Esophagus squamous epithelium (tissue), 5 donors: ENCODE data around the gene MINDY2. TPM values are rescaled to one million over a fixed set of nuclear protein-coding genes. Genes with fewer than 3 reads are reported as not detected.

Source experiments
- DNase-seq: peaks from one replicate; lab custom pipeline; 2025; lab: John Stamatoyannopoulos, UW
- H3K27ac ChIP-seq, 4 donors: fragments of 200-600 bp; sonication (generic); one replicate each; pipeline ENCODE4 v1.5.1; 2016 to 2019; ENCODE audit warnings: mild to moderate bottlenecking in 1 of 4
- H3K27me3 ChIP-seq, 4 donors: fragments of 200-600 bp; sonication (generic); 1 replicate in 3 of 4; 2 replicates in 1 of 4; pipeline versions ENCODE4 v1.5.1 to v1.6.0; 2017 to 2021; ENCODE audit warnings: antibody characterized with exemption in 1 of 4
- H3K36me3 ChIP-seq, 3 donors: fragments of 200-600 bp; sonication (generic); one replicate each; pipeline ENCODE4 v1.5.1; 2016 to 2019
- H3K4me1 ChIP-seq, 3 donors: fragments of 200-600 bp; sonication (generic); one replicate each; pipeline ENCODE4 v1.5.1; 2017 to 2019
- H3K4me3 ChIP-seq, 4 donors: fragments of 200-600 bp; sonication (generic); 1 replicate in 3 of 4; 2 replicates in 1 of 4; pipeline ENCODE4 v1.5.1; 2016 to 2019; ENCODE audit warnings: mild to moderate bottlenecking in 2 of 4, moderate library complexity in 1 of 4
- H3K9me3 ChIP-seq, 3 donors: fragments of 200-600 bp; sonication (generic); one replicate each; pipeline ENCODE4 v1.5.1; 2016 to 2019
- CTCF ChIP-seq, 6 experiments: fragments of 450-650 bp in 4 of 6; fragments of 200-600 bp in 2 of 6; sonication (generic) in 2 of 6; IDR thresholded peaks; one replicate each; pipeline ENCODE4 v1.5.1; 2016 to 2019; ENCODE audit warnings: antibody characterized with exemption in 6 of 6, mild to moderate bottlenecking in 4 of 6, moderate library complexity in 4 of 6
- POLR2A ChIP-seq, 4 donors: fragments of 450-650 bp; IDR thresholded peaks; one replicate each; pipeline ENCODE4 v1.6.1; 2017; ENCODE audit warnings: antibody characterized with exemption in 4 of 4, mild to moderate bottlenecking in 4 of 4, moderate library complexity in 3 of 4
- WGBS, 2 donors: methylation state at CpG; one replicate each; pipeline ENCODE4 v1.1.5; 2018; 5-methylcytosine and 5-hydroxymethylcytosine counted together
- intact Hi-C: fragments of 100-400 bp; cut with DNase I; formaldehyde crosslinking; loops from one replicate; pipeline ENCODE4 v1.15.0; 2022
- total RNA-seq, 4 donors: library from RNA; depleted of rRNA; stranded (reverse); fragments of >200 nt; gene quantifications; one replicate each; pipeline ENCODE4 v1.1.0, GENCODE V29; 2016
- donor health status: DM: yes; HTN: yes; CAD: no.

The MINDY2 gene, protein sequence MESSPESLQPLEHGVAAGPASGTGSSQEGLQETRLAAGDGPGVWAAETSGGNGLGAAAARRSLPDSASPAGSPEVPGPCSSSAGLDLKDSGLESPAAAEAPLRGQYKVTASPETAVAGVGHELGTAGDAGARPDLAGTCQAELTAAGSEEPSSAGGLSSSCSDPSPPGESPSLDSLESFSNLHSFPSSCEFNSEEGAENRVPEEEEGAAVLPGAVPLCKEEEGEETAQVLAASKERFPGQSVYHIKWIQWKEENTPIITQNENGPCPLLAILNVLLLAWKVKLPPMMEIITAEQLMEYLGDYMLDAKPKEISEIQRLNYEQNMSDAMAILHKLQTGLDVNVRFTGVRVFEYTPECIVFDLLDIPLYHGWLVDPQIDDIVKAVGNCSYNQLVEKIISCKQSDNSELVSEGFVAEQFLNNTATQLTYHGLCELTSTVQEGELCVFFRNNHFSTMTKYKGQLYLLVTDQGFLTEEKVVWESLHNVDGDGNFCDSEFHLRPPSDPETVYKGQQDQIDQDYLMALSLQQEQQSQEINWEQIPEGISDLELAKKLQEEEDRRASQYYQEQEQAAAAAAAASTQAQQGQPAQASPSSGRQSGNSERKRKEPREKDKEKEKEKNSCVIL
- 10 to 100 TPM in 3 of 4 donors, 1 to 10 TPM in 1; 9.1 to 17.0 (median 13.9) TPM for total RNA-seq

DNA sequence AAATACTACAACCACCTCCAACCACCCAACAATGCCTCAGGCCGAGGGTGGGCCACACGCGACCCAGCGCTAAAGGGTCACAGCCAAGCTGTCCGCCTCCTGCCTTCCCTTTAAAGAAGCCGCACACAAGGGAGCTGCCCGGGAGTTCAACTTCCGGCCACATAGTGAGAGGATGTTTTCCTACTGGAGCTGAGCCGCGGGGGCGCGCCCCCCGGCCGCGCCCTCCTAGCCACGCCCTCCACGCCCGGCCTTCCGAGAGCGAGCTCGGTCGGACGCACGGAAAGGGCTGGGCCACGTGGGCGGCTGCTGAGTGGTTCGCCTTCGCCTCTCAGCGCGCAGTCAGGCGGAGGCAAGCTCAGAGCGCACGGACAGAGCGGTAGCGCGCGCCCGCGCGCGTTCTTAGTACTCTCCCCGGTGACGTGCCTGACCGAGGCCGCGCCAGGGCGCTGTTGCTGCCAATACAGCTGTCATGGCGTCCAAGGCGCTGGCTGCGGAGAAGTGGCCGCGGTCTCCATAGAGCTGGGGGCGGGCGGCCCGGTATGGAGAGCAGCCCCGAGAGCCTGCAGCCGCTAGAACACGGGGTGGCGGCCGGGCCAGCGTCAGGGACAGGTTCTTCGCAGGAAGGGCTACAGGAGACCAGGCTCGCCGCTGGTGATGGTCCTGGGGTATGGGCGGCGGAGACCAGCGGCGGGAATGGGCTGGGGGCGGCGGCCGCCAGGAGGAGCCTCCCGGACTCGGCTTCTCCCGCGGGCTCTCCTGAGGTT, at the start of gene MINDY2:
MINDY2 (plus strand) TSS at position 446 of the 764 bp plus-strand sequence; CDS start at position 540, 94 bp downstream.
- Histone ChIP-seq H3K4me3 (peak within 1 kb of the TSS; percentile 88 to 94 (median 93)), H3K36me3 (no peaks in the 10 kb centered on the region), H3K27ac (peak within 1 kb of the TSS; percentile 98 to 100 (median 98)), H3K9me3 (no peaks in the 10 kb centered on the region), H3K4me1 (peaks cover 18 to 55% (median 28%) of the 10 kb centered on the region in 3 donors), H3K27me3 (no peaks in the 10 kb centered on the region)
- peak in 3 of 6 experiments; percentile 21 to 43 (median 25) for TF ChIP-seq CTCF (IDR thresholded peaks at IDR 0.05)
- TF ChIP-seq POLR2A (IDR thresholded peaks at IDR 0.05), result peak in 3 of 4 donors; percentile 83 to 97 (median 94)
- intact Hi-C loops, result no loop called here
- 0 to 1% methylated on average over 1 to 15 of the region's 75 CpGs for WGBS, 2 donors
- DNase-seq, result peak; percentile 88

GRCh38 chr15:58724466-58724865, 46.6 kb upstream of the MINDY2 start:
- Histone ChIP-seq H3K27ac (peak overlapping the region in 1 of 4 donors; percentile 26), H3K36me3 (peaks cover 0 to 4% (median 0%) of the 10 kb centered on the region in 3 donors), H3K4me1 (peaks cover 0 to 35% (median 10%) of the 10 kb centered on the region in 3 donors), H3K4me3 (no peak overlapping the region), H3K9me3 (no peaks in the 10 kb centered on the region), H3K27me3 (no peaks in the 10 kb centered on the region)
- no peak for DNase-seq
- WGBS, 2 donors, result 56 to 57% methylated on average over 1 of the region's 1 CpG
- intact Hi-C loops, result no loop called here
- TF ChIP-seq POLR2A (IDR thresholded peaks at IDR 0.05), result no peak
- TF ChIP-seq CTCF (IDR thresholded peaks at IDR 0.05), result no peak

DNA sequence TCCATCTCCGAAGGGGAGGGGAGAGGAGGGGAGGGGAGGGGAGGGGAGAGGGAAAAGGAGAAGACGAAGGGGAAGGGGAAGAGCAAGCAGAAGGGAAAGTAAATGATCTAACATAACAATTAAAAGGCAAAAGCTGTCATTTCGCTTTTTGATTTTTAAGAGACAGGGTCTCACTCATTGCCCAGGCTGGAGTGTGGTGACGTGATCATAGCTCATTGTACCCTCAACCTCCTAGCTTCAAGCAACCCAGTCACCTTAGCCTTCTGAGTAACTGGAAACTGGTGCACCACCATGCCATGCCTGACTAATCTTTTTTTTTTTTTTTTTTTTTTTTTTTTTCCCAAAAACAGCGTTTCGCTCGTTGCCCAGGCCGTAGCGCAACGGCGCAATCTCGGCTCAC, 44.2 kb upstream of the MINDY2 start:
- Histone ChIP-seq H3K27me3 (no peaks in the 10 kb centered on the region), H3K4me3 (no peak overlapping the region), H3K27ac (no peak overlapping the region), H3K9me3 (no peaks in the 10 kb centered on the region), H3K4me1 (peaks cover under 1 to 46% (median 22%) of the 10 kb centered on the region in 3 donors), H3K36me3 (peaks cover 0 to 6% (median 0%) of the 10 kb centered on the region in 3 donors)
- intact Hi-C loops, result no loop called here
- WGBS, 2 donors, result 87 to 97% methylated on average over 9 to 12 of the region's 12 CpGs
- no peak for DNase-seq
- no peak for TF ChIP-seq CTCF (IDR thresholded peaks at IDR 0.05)
- no peak for TF ChIP-seq POLR2A (IDR thresholded peaks at IDR 0.05)

DNA sequence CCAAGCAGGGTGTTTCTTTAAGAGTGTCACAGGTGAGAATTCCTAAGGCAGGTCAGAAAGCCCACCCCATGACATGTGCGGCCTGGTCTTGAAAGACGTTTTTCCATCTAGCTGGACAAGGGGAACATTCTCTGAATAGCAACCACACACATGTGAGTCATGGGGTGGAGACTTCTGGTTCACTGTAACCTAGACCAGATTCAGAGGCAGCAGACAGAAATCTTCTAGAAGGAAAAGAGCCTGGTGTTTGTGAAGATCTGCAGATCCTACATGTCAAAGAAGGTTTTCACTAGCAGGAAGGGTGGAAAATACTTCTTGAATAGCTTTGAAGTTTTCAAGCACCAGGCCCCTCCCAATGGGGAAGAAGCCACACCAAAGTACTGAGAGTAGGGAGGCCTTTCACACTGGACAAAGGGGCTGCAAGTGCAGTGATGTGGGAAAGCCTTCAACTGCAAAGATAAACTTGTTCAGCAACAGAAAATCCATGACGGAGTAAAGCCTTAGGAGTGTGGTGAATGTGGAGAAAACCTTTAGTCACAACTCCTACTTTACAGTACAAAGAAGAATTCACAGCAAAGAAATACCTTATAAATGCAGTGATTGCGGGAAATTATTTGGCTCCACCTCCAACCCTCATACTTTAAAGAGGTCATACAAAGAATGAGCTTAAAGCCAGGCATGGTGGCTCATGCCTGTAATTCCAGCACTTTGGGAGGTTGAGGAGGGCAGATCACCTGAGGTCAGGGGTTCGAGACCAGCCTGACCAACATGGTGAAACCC, 39.2 kb upstream of the MINDY2 start:
- H3K4me3 ChIP-seq, result no peak overlapping the region
- peaks cover 6 to 72% (median 23%) of the 10 kb centered on the region in 3 donors for H3K4me1 ChIP-seq
- TF ChIP-seq CTCF (IDR thresholded peaks at IDR 0.05) (no peak), POLR2A (IDR thresholded peaks at IDR 0.05) (no peak)
- H3K36me3 ChIP-seq, result peaks cover 0 to 6% (median 0%) of the 10 kb centered on the region in 3 donors
- H3K27me3 ChIP-seq, result no peaks in the 10 kb centered on the region
- H3K27ac ChIP-seq, result peak overlapping the region; percentile 24 to 64 (median 50)
- DNase-seq, result no peak
- H3K9me3 ChIP-seq, result no peaks in the 10 kb centered on the region
- 68 to 77% methylated on average over 5 of the region's 5 CpGs for WGBS, 2 donors
- intact Hi-C loops, result no loop called here
